Neural progenitor cell (in vitro differentiated cells): ENCODE results near the gene SPIRE1.

ENCODE experiments used
- EZH2 ChIP-seq: fragments of 200-600 bp; sonication (generic); IDR thresholded peaks from 2 replicates; pipeline ENCODE4 v1.6.1; 2017; ENCODE audit warnings: antibody characterized with exemption, mild to moderate bottlenecking, moderate library complexity
- TF ChIP-seq, protein P1 (sequence below): fragments of 200-600 bp; sonication (generic); IDR thresholded peaks from 2 replicates; pipeline ENCODE4 v1.5.1; 2017; ENCODE audit warnings: antibody characterized with exemption, mild to moderate bottlenecking

GRCh38 chr18:12589448-12589847, 68.5 kb downstream of the SPIRE1 start:
- TF ChIP-seq, protein P1, sequence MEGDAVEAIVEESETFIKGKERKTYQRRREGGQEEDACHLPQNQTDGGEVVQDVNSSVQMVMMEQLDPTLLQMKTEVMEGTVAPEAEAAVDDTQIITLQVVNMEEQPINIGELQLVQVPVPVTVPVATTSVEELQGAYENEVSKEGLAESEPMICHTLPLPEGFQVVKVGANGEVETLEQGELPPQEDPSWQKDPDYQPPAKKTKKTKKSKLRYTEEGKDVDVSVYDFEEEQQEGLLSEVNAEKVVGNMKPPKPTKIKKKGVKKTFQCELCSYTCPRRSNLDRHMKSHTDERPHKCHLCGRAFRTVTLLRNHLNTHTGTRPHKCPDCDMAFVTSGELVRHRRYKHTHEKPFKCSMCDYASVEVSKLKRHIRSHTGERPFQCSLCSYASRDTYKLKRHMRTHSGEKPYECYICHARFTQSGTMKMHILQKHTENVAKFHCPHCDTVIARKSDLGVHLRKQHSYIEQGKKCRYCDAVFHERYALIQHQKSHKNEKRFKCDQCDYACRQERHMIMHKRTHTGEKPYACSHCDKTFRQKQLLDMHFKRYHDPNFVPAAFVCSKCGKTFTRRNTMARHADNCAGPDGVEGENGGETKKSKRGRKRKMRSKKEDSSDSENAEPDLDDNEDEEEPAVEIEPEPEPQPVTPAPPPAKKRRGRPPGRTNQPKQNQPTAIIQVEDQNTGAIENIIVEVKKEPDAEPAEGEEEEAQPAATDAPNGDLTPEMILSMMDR = no peak
- no peak for TF ChIP-seq EZH2
